Endothelial cell (in vitro differentiated cells): ENCODE data around the gene SH3PXD2A. TPM values are rescaled to one million over a fixed set of nuclear protein-coding genes. Genes with fewer than 3 reads are reported as not detected.

Experiments used
- DNase-seq: peaks from one replicate; pipeline ENCODE4 v3.0.0; 2021; ENCODE audit warnings: low spot score
- H3K27ac Mint-ChIP-seq: one replicate; pipeline ENCODE4 v1.8.0; 2021; ENCODE audit warnings: mixed read lengths, inconsistent platforms; ENCODE audit not compliant: unreplicated experiment
- H3K27me3 Mint-ChIP-seq: one replicate; pipeline ENCODE4 v1.8.0; 2021; ENCODE audit warnings: mild to moderate bottlenecking, moderate library complexity, mixed read lengths, inconsistent platforms; ENCODE audit not compliant: unreplicated experiment
- H3K36me3 Mint-ChIP-seq: one replicate; pipeline ENCODE4 v1.8.0; 2021; ENCODE audit warnings: mild to moderate bottlenecking, low read depth, mixed read lengths, inconsistent platforms; ENCODE audit not compliant: unreplicated experiment
- H3K4me1 Mint-ChIP-seq: one replicate; pipeline ENCODE4 v1.8.0; 2021; ENCODE audit warnings: mild to moderate bottlenecking, mixed read lengths, inconsistent platforms; ENCODE audit not compliant: unreplicated experiment
- H3K4me3 Mint-ChIP-seq: one replicate; pipeline ENCODE4 v1.8.0; 2021; ENCODE audit warnings: mild to moderate bottlenecking, mixed read lengths, inconsistent platforms; ENCODE audit not compliant: unreplicated experiment
- H3K9me3 Mint-ChIP-seq: one replicate; pipeline ENCODE4 v1.8.0; 2021; ENCODE audit warnings: mixed read lengths, inconsistent platforms; ENCODE audit not compliant: unreplicated experiment
- total RNA-seq: library from RNA; stranded (reverse); fragmentation: NEBNext Ultra II Directional; extraction: Animal tissue kit (Norgen Biotek cat#: 25700); gene quantifications from one replicate; pipeline ENCODE4 v1.2.1, GENCODE V29; 2021; ENCODE audit not compliant: unreplicated experiment
- TF ChIP-seq, protein P1 (sequence below): fragments of 200-600 bp; sonication (generic); IDR thresholded peaks from one replicate; pipeline ENCODE4 v1.5.0; 2021; ENCODE audit warnings: antibody characterized with exemption; ENCODE audit not compliant: unreplicated experiment

The SH3PXD2A gene
- total RNA-seq, 1 donor from 2014 or later = 59.9 TPM

- Mint-ChIP-seq H3K27me3 (peaks cover 14% of the 10 kb centered on the region), H3K9me3 (no peaks in the 10 kb centered on the region), H3K27ac (no peak overlapping the region), H3K36me3 (peaks cover 18% of the 10 kb centered on the region), H3K4me1 (peaks cover 6% of the 10 kb centered on the region), H3K4me3 (no peak overlapping the region)
- DNase-seq = no peak
- TF ChIP-seq, protein P1, sequence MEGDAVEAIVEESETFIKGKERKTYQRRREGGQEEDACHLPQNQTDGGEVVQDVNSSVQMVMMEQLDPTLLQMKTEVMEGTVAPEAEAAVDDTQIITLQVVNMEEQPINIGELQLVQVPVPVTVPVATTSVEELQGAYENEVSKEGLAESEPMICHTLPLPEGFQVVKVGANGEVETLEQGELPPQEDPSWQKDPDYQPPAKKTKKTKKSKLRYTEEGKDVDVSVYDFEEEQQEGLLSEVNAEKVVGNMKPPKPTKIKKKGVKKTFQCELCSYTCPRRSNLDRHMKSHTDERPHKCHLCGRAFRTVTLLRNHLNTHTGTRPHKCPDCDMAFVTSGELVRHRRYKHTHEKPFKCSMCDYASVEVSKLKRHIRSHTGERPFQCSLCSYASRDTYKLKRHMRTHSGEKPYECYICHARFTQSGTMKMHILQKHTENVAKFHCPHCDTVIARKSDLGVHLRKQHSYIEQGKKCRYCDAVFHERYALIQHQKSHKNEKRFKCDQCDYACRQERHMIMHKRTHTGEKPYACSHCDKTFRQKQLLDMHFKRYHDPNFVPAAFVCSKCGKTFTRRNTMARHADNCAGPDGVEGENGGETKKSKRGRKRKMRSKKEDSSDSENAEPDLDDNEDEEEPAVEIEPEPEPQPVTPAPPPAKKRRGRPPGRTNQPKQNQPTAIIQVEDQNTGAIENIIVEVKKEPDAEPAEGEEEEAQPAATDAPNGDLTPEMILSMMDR = no peak
These were observed 210.0 kb downstream of the SH3PXD2A start for GRCh38 chr10:103645141-103646054.

DNA sequence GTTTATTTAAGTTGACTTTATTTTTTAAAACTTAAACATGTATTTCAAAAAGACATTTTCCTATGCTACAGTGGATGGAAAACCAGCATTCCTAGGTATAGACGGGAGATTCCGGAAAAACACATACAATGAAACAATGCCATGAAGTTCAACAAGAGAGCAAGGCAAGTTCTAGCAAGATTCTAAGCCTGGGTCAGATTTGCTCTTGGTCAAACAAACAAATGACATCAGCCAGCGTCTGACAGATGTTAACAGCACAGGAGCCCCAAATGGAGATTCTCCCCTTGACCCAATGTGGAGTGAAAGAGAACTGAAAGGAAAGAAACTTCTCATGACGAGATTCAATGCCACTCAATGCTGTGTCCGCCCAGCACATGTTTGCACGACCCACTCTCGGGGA, 212.0 kb downstream of the SH3PXD2A start:
- Mint-ChIP-seq H3K4me3 (no peak overlapping the region), H3K27me3 (peaks cover 10% of the 10 kb centered on the region), H3K36me3 (peaks cover 21% of the 10 kb centered on the region), H3K4me1 (peaks cover 7% of the 10 kb centered on the region), H3K27ac (no peak overlapping the region), H3K9me3 (no peaks in the 10 kb centered on the region)
- no peak for DNase-seq
- TF ChIP-seq, protein P1 = no peak

- H3K4me3 Mint-ChIP-seq = no peak overlapping the region
- no peak for DNase-seq
- H3K27ac Mint-ChIP-seq = no peak overlapping the region
- TF ChIP-seq, protein P1 = no peak
- peaks cover 16% of the 10 kb centered on the region for H3K36me3 Mint-ChIP-seq
- H3K4me1 Mint-ChIP-seq = peaks cover 9% of the 10 kb centered on the region
- peaks cover 13% of the 10 kb centered on the region for H3K27me3 Mint-ChIP-seq
- H3K9me3 Mint-ChIP-seq = no peaks in the 10 kb centered on the region
These were observed 214.1 kb downstream of the SH3PXD2A start for GRCh38 chr10:103641326-103641725.

GRCh38 chr10:103640436-103641181, 214.8 kb downstream of the SH3PXD2A start:
- no peak overlapping the region for H3K27ac Mint-ChIP-seq
- H3K27me3 Mint-ChIP-seq = peaks cover 14% of the 10 kb centered on the region
- DNase-seq = no peak
- TF ChIP-seq, protein P1 = no peak
- peaks cover 10% of the 10 kb centered on the region for H3K4me1 Mint-ChIP-seq
- peaks cover 16% of the 10 kb centered on the region for H3K36me3 Mint-ChIP-seq
- no peak overlapping the region for H3K4me3 Mint-ChIP-seq
- no peaks in the 10 kb centered on the region for H3K9me3 Mint-ChIP-seq
